ENCODE measurements around the gene IGSF3. TPM values are rescaled to one million over a fixed set of nuclear protein-coding genes. Genes with fewer than 3 reads are reported as not detected.
"Not testable (repeated sequence)": the region's sequence is repeated elsewhere in the genome, so short reads cannot be mapped to it uniquely, and the experiment has no call there.

Gene IGSF3
- total and polyA plus RNA-seq, 10 donors, result 0.09 to 1.2 (median 0.56) TPM

GRCh38 chr1:116617808-116618207 lies 49.7 kb downstream of the IGSF3 start:
- H3K36me3 ChIP-seq; DNase-seq; H3K27ac ChIP-seq; H3K4me3 ChIP-seq; H3K4me1 ChIP-seq; H3K27me3 ChIP-seq (replicated peaks in 1 of 7); H3K9me3 ChIP-seq; intact Hi-C loops (cut with DNase I; ENCODE audit: low total_unique reads): not testable (repeated sequence)
- peak in 1 of 3 donors; percentile 62 for TF ChIP-seq POLR2AphosphoS5 (IDR thresholded peaks at IDR 0.05)
- 63 to 93% (median 79%) methylated on average over 5 of the region's 5 CpGs for WGBS, 5 donors

GRCh38 chr1:116613825-116614224 lies 53.7 kb downstream of the IGSF3 start:
- H3K4me3 ChIP-seq; intact Hi-C loops (cut with DNase I; ENCODE audit: low total_unique reads); H3K27ac ChIP-seq; DNase-seq; H3K9me3 ChIP-seq; H3K36me3 ChIP-seq; H3K4me1 ChIP-seq; H3K27me3 ChIP-seq (replicated peaks in 1 of 7): not testable (repeated sequence)
- 90 to 95% (median 93%) methylated on average over 9 to 13 of the region's 13 CpGs for whole genome bisulfite sequencing, 5 donors

- H3K27me3 ChIP-seq (replicated peaks in 1 of 7); H3K27ac ChIP-seq; DNase-seq; intact Hi-C loops (cut with DNase I; ENCODE audit: low total_unique reads); H3K9me3 ChIP-seq; H3K36me3 ChIP-seq; H3K4me3 ChIP-seq: not testable (repeated sequence)
- H3K4me1 ChIP-seq, result peaks cover 0 to 16% (median 0%) of the 10 kb centered on the region in 6 donors
- whole genome bisulfite sequencing, 5 donors, result 63 to 72% (median 67%) methylated on average over 6 of the region's 6 CpGs
These were observed 57.6 kb downstream of the IGSF3 start for GRCh38 chr1:116609801-116610371.

GRCh38 chr1:116608841-116609240 lies 58.7 kb downstream of the IGSF3 start:
- H3K9me3 ChIP-seq; H3K27me3 ChIP-seq (replicated peaks in 1 of 7); H3K27ac ChIP-seq; H3K36me3 ChIP-seq; DNase-seq; H3K4me3 ChIP-seq; intact Hi-C loops (cut with DNase I; ENCODE audit: low total_unique reads): not testable (repeated sequence)
- WGBS, 5 donors, result 66 to 75% (median 71%) methylated on average over 2 of the region's 2 CpGs
- H3K4me1 ChIP-seq, result peaks cover 0 to 16% (median 0%) of the 10 kb centered on the region in 6 donors

GRCh38 chr1:116608151-116608550 lies 59.4 kb downstream of the IGSF3 start:
- intact Hi-C loops (cut with DNase I; ENCODE audit: low total_unique reads); DNase-seq: not testable (repeated sequence)
- WGBS, 5 donors, result 73 to 96% (median 86%) methylated on average over 8 to 12 of the region's 12 CpGs

DNA sequence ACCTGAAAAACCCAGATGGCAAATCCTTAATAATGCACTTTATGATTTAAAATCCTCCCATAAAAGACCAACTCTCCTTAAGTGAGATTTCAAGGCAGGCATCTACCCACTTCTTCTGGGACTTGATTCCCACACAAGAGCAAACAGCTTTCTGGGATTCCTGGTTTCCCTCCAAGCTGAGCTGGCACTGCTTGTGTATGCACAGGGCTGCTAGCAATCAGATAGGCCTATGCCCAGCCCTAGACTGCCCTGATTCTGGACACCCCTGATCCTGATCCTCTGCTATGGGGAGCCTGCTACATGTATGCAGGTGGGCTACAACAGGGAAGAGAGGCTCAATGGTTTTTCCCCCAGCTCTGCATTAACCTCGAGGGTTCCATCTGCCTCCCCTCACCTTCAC lies 60.1 kb downstream of the IGSF3 start:
- H3K4me3 ChIP-seq, result not testable (repeated sequence)

More at GRCh38 chr1:116608151-116608550, 59.4 kb downstream of the IGSF3 start:
- not testable (repeated sequence) for H3K4me3 ChIP-seq; H3K36me3 ChIP-seq; H3K9me3 ChIP-seq; H3K27ac ChIP-seq; H3K27me3 ChIP-seq (replicated peaks in 1 of 7)
- peaks cover 0 to 16% (median 0%) of the 10 kb centered on the region in 6 donors for H3K4me1 ChIP-seq

DNA sequence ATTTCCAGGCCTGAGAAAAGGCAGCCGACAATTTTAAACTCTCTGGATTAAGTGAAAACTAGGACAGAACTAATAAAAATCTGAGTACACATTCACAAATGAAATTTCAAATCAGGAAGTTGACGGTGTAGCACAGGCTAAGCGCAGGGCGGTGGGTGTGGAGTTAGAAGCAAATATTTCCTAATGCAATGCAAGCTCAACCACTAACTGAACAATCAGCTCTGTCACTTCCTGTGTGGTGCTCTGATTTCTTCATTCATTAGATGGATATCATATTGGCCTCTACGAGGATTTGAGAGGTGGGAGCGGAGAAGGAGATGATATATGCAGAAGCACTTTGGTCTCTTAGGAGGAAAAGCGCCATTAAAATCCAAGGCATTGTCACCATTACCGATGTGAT lies 61.5 kb downstream of the IGSF3 start:
- Histone ChIP-seq H3K27ac (peak overlapping the region in 4 of 8 donors; percentile 58 to 74 (median 66)), H3K4me1 (peaks cover 0 to 20% (median 0%) of the 10 kb centered on the region in 6 donors)
- TF ChIP-seq POLR2AphosphoS5 (IDR thresholded peaks at IDR 0.05), result peak in 1 of 3 donors; percentile 18
- intact Hi-C loops (cut with DNase I; ENCODE audit: low total_unique reads); H3K27me3 ChIP-seq (replicated peaks in 1 of 7); H3K36me3 ChIP-seq; H3K4me3 ChIP-seq; H3K9me3 ChIP-seq: not testable (repeated sequence)
- 37 to 46% (median 41%) methylated on average over 6 to 8 of the region's 8 CpGs for WGBS, 5 donors
- peak; percentile 76 for DNase-seq

More for the DNA sequence above, 60.1 kb downstream of the IGSF3 start:
- H3K9me3 ChIP-seq; intact Hi-C loops (cut with DNase I; ENCODE audit: low total_unique reads); DNase-seq; H3K27ac ChIP-seq; H3K27me3 ChIP-seq (replicated peaks in 1 of 7); H3K36me3 ChIP-seq: not testable (repeated sequence)
- H3K4me1 ChIP-seq, result peaks cover 0 to 17% (median 0%) of the 10 kb centered on the region in 6 donors
- 67 to 89% (median 82%) methylated on average over 1 of the region's 1 CpG for WGBS, 5 donors

GRCh38 chr1:116605315-116605714 lies 62.2 kb downstream of the IGSF3 start:
- no peaks in the 10 kb centered on the region for H3K9me3 ChIP-seq
- peak overlapping the region in 1 of 8 donors; percentile 74 for H3K27ac ChIP-seq
- no peak for TF ChIP-seq POLR2AphosphoS5 (IDR thresholded peaks at IDR 0.05)
- no peak for TF ChIP-seq POLR2A (IDR thresholded peaks at IDR 0.05)
- TF ChIP-seq, protein P1, sequence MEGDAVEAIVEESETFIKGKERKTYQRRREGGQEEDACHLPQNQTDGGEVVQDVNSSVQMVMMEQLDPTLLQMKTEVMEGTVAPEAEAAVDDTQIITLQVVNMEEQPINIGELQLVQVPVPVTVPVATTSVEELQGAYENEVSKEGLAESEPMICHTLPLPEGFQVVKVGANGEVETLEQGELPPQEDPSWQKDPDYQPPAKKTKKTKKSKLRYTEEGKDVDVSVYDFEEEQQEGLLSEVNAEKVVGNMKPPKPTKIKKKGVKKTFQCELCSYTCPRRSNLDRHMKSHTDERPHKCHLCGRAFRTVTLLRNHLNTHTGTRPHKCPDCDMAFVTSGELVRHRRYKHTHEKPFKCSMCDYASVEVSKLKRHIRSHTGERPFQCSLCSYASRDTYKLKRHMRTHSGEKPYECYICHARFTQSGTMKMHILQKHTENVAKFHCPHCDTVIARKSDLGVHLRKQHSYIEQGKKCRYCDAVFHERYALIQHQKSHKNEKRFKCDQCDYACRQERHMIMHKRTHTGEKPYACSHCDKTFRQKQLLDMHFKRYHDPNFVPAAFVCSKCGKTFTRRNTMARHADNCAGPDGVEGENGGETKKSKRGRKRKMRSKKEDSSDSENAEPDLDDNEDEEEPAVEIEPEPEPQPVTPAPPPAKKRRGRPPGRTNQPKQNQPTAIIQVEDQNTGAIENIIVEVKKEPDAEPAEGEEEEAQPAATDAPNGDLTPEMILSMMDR (IDR thresholded peaks at IDR 0.05 in 8 of 11, conservative IDR thresholded peaks at IDR 0.05 in 3 of 11), result no peak
- H3K4me1 ChIP-seq, result peaks cover 0 to 20% (median 0%) of the 10 kb centered on the region in 6 donors
- no peak overlapping the region for H3K4me3 ChIP-seq
- 86 to 100% (median 96%) methylated on average over 1 of the region's 1 CpG for WGBS, 5 donors
- intact Hi-C loops (cut with DNase I; ENCODE audit: low total_unique reads), result no loop called here
- no peak for DNase-seq
- H3K27me3 ChIP-seq (replicated peaks in 1 of 7), result no peaks in the 10 kb centered on the region
- no peaks in the 10 kb centered on the region for H3K36me3 ChIP-seq

DNA sequence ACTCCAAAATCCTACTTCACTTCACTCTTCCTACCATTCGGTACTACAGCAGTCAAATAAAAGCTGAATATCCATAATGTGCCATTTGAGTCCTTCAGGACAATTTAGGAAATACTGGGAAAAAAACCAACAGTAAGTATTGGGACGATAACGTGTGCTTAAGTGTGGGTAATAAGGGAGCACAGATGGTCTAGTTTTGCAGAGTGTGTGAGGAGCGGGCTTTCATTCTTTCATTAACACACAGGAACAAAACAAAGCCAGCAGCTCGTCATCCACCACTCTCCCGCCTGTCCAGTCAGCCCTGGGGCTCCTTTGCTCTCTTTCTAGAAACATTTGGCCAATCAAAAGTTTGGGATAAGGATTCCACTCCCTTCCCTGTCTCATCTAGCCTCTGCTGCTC lies 63.1 kb downstream of the IGSF3 start:
- H3K27me3 ChIP-seq (replicated peaks in 1 of 7); H3K9me3 ChIP-seq; intact Hi-C loops (cut with DNase I; ENCODE audit: low total_unique reads); DNase-seq; H3K27ac ChIP-seq; H3K4me3 ChIP-seq; H3K36me3 ChIP-seq: not testable (repeated sequence)
- peaks cover 0 to 20% (median 0%) of the 10 kb centered on the region in 6 donors for H3K4me1 ChIP-seq
- WGBS, 5 donors, result 88 to 95% (median 88%) methylated on average over 6 of the region's 6 CpGs

- DNase-seq; H3K27ac ChIP-seq; H3K9me3 ChIP-seq; H3K36me3 ChIP-seq; H3K27me3 ChIP-seq (replicated peaks in 1 of 7); intact Hi-C loops (cut with DNase I; ENCODE audit: low total_unique reads); H3K4me3 ChIP-seq: not testable (repeated sequence)
- H3K4me1 ChIP-seq, result peaks cover 0 to 20% (median 0%) of the 10 kb centered on the region in 6 donors
- 91 to 96% (median 92%) methylated on average over 6 to 21 of the region's 21 CpGs for WGBS, 5 donors
These were observed 63.9 kb downstream of the IGSF3 start for GRCh38 chr1:116603646-116604045.
